RWPE2 (cell line): ENCODE measurements around the gene RFLNA.

Source experiments
- ATAC-seq: fragments of 200-7000 bp; cut with Tn5 transposase; 3 replicates; pipeline ENCODE4 v1.9.1; 2021; ENCODE audit warnings: low read depth
- DNase-seq: peaks from one replicate; pipeline ENCODE4 v3.0.0-alpha.2; 2020; ENCODE audit warnings: low spot score
- H3K27ac ChIP-seq: fragments of 450-650 bp; 2 replicates; pipeline ENCODE4 v1.5.1; 2017; ENCODE audit warnings: mild to moderate bottlenecking; ENCODE audit not compliant: poor library complexity, severe bottlenecking
- H3K27me3 ChIP-seq: fragments of 250-450 bp; sonication (Bioruptor Pico); 2 replicates; pipeline ENCODE4 v1.5.1; 2021; ENCODE audit warnings: mild to moderate bottlenecking, moderate library complexity; ENCODE audit not compliant: insufficient read depth, poor library complexity, severe bottlenecking
- H3K36me3 ChIP-seq: fragments of 250-450 bp; sonication (Bioruptor Pico); 2 replicates; pipeline ENCODE4 v1.5.1; 2020; ENCODE audit warnings: low read depth, mild to moderate bottlenecking, moderate library complexity
- H3K4me1 ChIP-seq: fragments of 250-450 bp; sonication (Bioruptor Pico); 2 replicates; pipeline ENCODE4 v1.5.1; 2021; ENCODE audit warnings: mild to moderate bottlenecking, moderate library complexity; ENCODE audit not compliant: insufficient read depth, poor library complexity, severe bottlenecking
- H3K4me3 ChIP-seq: fragments of 250-450 bp; sonication (Bioruptor Pico); 2 replicates; pipeline ENCODE4 v1.5.1; 2021; ENCODE audit warnings: mild to moderate bottlenecking, moderate library complexity; ENCODE audit not compliant: severe bottlenecking
- H3K9me3 ChIP-seq: fragments of 250-450 bp; sonication (Bioruptor Pico); 2 replicates; pipeline ENCODE4 v1.5.1; 2021; ENCODE audit warnings: mild to moderate bottlenecking, moderate library complexity; ENCODE audit not compliant: severe bottlenecking
- CTCF ChIP-seq: fragments of 450-650 bp; IDR thresholded peaks from one replicate; pipeline ENCODE4 v1.5.1; 2017; ENCODE audit warnings: mild to moderate bottlenecking, moderate library complexity; ENCODE audit not compliant: poor library complexity, severe bottlenecking

The RFLNA gene

GRCh38 chr12:124302807-124303578 is 8.1 kb downstream of the RFLNA start:
- DNase-seq (no peak), ATAC-seq (peak; percentile 12; the same call in 1 of the 3 replicates)
- Histone ChIP-seq H3K4me3 (no peak overlapping the region), H3K9me3 (no peaks in the 10 kb centered on the region), H3K27ac (no peak overlapping the region), H3K4me1 (no peaks in the 10 kb centered on the region), H3K27me3 (peaks cover 5% of the 10 kb centered on the region), H3K36me3 (no peaks in the 10 kb centered on the region)
- TF ChIP-seq CTCF: no peak

- no peak overlapping the region for H3K27ac ChIP-seq
- DNase-seq (no peak), ATAC-seq (no peak)
- no peak for TF ChIP-seq CTCF
- H3K36me3 ChIP-seq: no peaks in the 10 kb centered on the region
- no peak overlapping the region for H3K4me3 ChIP-seq
- H3K27me3 ChIP-seq: no peaks in the 10 kb centered on the region
- no peaks in the 10 kb centered on the region for H3K9me3 ChIP-seq
- H3K4me1 ChIP-seq: no peaks in the 10 kb centered on the region
Measured at GRCh38 chr12:124303579-124304313, 8.9 kb downstream of the RFLNA start.

- Histone ChIP-seq H3K4me1 (no peaks in the 10 kb centered on the region), H3K9me3 (no peaks in the 10 kb centered on the region), H3K27ac (no peak overlapping the region), H3K27me3 (no peaks in the 10 kb centered on the region), H3K36me3 (no peaks in the 10 kb centered on the region), H3K4me3 (no peak overlapping the region)
- no peak for TF ChIP-seq CTCF
- DNase-seq: no peak
- ATAC-seq: no peak
Measured at GRCh38 chr12:124304314-124304790, 9.5 kb downstream of the RFLNA start.

- Histone ChIP-seq H3K27ac (no peak overlapping the region), H3K4me3 (no peak overlapping the region), H3K27me3 (no peaks in the 10 kb centered on the region), H3K4me1 (no peaks in the 10 kb centered on the region), H3K9me3 (no peaks in the 10 kb centered on the region), H3K36me3 (no peaks in the 10 kb centered on the region)
- no peak for TF ChIP-seq CTCF
- ATAC-seq: no peak
- no peak for DNase-seq
Measured at GRCh38 chr12:124305136-124305535, 10.2 kb downstream of the RFLNA start.
